CD4-positive, alpha-beta T cell (primary cell): ENCODE measurements around the gene FNDC3A. TPM values are rescaled to one million over a fixed set of nuclear protein-coding genes. Genes with fewer than 3 reads are reported as not detected.
"Not testable (repeated sequence)": the region's sequence is repeated elsewhere in the genome, so short reads cannot be mapped to it uniquely, and the experiment has no call there.

Experiments used
- ATAC-seq: fragments of 200-7000 bp; cut with Tn5 transposase; one replicate; pipeline ENCODE4 v1.10.0; 2022; ENCODE audit warnings: mild to moderate bottlenecking; ENCODE audit not compliant: poor library complexity
- CTCF ChIA-PET: fragments of 350-600 bp; sonication (Branson Sonifier 250); formaldehyde crosslinking; loops from one replicate; lab custom pipeline; 2021; ENCODE audit warnings: antibody characterized with exemption, inconsistent platforms; lab: Charles Lee
- POLR2A ChIA-PET: fragments of 350-600 bp; sonication (Branson Sonifier 250); formaldehyde crosslinking; loops from one replicate; lab custom pipeline; 2021; ENCODE audit warnings: antibody characterized with exemption, inconsistent platforms; lab: Charles Lee
- DNase-seq, 14 experiments: peaks; one replicate each; pipeline ENCODE4 v3.0.0-alpha.2; 2013 to 2020; ENCODE audit warnings: mixed read lengths in 2 of 14
- H3K27ac ChIP-seq, 2 donors: one replicate each; pipeline versions ENCODE4 v1.5.1 to v1.7.0; 2013; ENCODE audit warnings: low read length in 2 of 2, low read depth in 1 of 2, mild to moderate bottlenecking in 1 of 2
- H3K27me3 ChIP-seq, 2 experiments: 1 replicate in 1 of 2; 2 replicates in 1 of 2; pipeline versions ENCODE4 v1.6.1 to v1.7.0; 2013; ENCODE audit warnings: low read length in 2 of 2, control low read depth in 1 of 2, mild to moderate bottlenecking in 1 of 2, moderate library complexity in 1 of 2; ENCODE audit not compliant: insufficient read depth in 2 of 2, control insufficient read depth in 1 of 2
- H3K36me3 ChIP-seq: one replicate; pipeline ENCODE4 v1.6.1; 2013; ENCODE audit warnings: low read length, control low read depth; ENCODE audit not compliant: insufficient read depth
- H3K4me1 ChIP-seq: one replicate; pipeline ENCODE4 v1.6.1; 2013; ENCODE audit warnings: low read length, control low read depth; ENCODE audit not compliant: insufficient read depth
- H3K4me3 ChIP-seq: one replicate; pipeline ENCODE4 v1.5.1; 2013; ENCODE audit warnings: mild to moderate bottlenecking, low read length, moderate library complexity
- H3K9me3 ChIP-seq, 2 experiments: 1 replicate in 1 of 2; 2 replicates in 1 of 2; pipeline versions ENCODE4 v1.6.1 to v1.7.0; 2013; ENCODE audit warnings: low read length in 2 of 2, mild to moderate bottlenecking in 2 of 2, control low read depth in 1 of 2, moderate library complexity in 1 of 2; ENCODE audit not compliant: control insufficient read depth in 1 of 2, insufficient read depth in 1 of 2
- H3K27ac Mint-ChIP-seq: one replicate; pipeline ENCODE4 v1.8.0; 2020; ENCODE audit warnings: mixed read lengths
- H3K27me3 Mint-ChIP-seq: one replicate; pipeline ENCODE4 v1.8.0; 2021; ENCODE audit warnings: mixed read lengths
- H3K36me3 Mint-ChIP-seq: one replicate; pipeline ENCODE4 v1.8.0; 2021; ENCODE audit warnings: low read depth, mixed read lengths
- H3K4me1 Mint-ChIP-seq: one replicate; pipeline ENCODE4 v1.8.0; 2021; ENCODE audit warnings: low read depth, mixed read lengths
- H3K4me3 Mint-ChIP-seq: one replicate; pipeline ENCODE4 v1.8.0; 2020; ENCODE audit warnings: mild to moderate bottlenecking, mixed read lengths
- H3K9me3 Mint-ChIP-seq: one replicate; pipeline ENCODE4 v1.8.0; 2020; ENCODE audit warnings: mixed read lengths
- intact Hi-C, 2 experiments: fragments of 100-400 bp; cut with DNase I in 1 of 2; cut with micrococcal nuclease in 1 of 2; formaldehyde crosslinking; loops; one replicate each; pipeline versions ENCODE4 v1.15.1 to v1.9.0; 2023 to 2025; cut with DNase I, micrococcal nuclease
- total RNA-seq, 174 experiments: library from RNA in 2 of 174; stranded (reverse) in 2 of 174; gene quantifications; one replicate each; pipeline ENCODE4 v1.2.3 and lab custom pipeline; 2021 to 2026
- TF ChIP-seq, protein P1 (sequence below): fragments of 200-600 bp; IDR thresholded peaks from one replicate; pipeline ENCODE4 v1.8.0; 2022; ENCODE audit warnings: antibody characterized with exemption, mild to moderate bottlenecking

The FNDC3A gene
- total RNA-seq, 2 experiments from 2014 or later = 27.7 to 28.6 TPM

DNA sequence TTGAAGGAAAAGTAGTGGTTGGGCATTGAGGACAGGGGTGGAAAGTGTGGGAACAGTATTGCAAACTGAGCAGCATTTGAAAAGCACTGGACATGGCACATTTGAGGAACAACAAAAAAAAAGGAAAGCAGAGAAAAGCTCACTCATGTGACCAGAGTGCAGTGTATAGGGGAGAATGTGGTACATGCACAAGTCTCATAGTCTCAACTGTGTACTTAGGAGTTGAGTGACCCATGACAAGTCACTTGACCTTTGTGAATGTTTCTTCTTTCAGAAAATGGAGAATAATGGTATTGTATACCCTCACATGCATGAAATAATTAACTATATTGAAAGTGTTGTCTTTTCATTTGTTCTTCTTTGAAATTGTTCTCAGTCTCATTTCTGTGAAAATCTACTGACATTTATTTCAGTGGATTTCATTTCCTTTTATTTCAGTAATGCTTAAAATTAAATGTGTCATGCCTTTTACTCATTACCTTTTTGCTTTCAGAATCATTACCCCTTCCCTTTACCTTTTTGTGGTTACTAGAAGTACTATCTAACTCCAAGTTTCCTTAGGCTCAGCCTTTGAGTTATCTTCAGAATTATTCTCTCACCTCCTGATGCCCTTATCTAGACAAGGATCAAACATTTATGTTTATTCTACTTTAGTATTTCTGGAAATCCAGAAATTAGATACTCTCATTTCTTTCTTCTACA is 165.3 kb downstream of the FNDC3A start:
- POLR2A ChIA-PET = no interaction called here
- H3K36me3 ChIP-seq = peaks cover 44% of the 10 kb centered on the region
- intact Hi-C loops = no loop called here
- ATAC-seq = no peak
- H3K4me1 ChIP-seq = no peaks in the 10 kb centered on the region
- no peaks in the 10 kb centered on the region for H3K9me3 ChIP-seq
- H3K4me1 Mint-ChIP-seq = peaks cover 38% of the 10 kb centered on the region
- H3K27me3 ChIP-seq = no peaks in the 10 kb centered on the region
- no peak overlapping the region for H3K27ac ChIP-seq
- H3K9me3 Mint-ChIP-seq = no peaks in the 10 kb centered on the region
- CTCF ChIA-PET = no interaction called here
- no peak overlapping the region for H3K4me3 ChIP-seq
- peak overlapping the region; percentile 40 for H3K27ac Mint-ChIP-seq
- H3K27me3 Mint-ChIP-seq = no peaks in the 10 kb centered on the region
- no peak for DNase-seq
- TF ChIP-seq, protein P1, sequence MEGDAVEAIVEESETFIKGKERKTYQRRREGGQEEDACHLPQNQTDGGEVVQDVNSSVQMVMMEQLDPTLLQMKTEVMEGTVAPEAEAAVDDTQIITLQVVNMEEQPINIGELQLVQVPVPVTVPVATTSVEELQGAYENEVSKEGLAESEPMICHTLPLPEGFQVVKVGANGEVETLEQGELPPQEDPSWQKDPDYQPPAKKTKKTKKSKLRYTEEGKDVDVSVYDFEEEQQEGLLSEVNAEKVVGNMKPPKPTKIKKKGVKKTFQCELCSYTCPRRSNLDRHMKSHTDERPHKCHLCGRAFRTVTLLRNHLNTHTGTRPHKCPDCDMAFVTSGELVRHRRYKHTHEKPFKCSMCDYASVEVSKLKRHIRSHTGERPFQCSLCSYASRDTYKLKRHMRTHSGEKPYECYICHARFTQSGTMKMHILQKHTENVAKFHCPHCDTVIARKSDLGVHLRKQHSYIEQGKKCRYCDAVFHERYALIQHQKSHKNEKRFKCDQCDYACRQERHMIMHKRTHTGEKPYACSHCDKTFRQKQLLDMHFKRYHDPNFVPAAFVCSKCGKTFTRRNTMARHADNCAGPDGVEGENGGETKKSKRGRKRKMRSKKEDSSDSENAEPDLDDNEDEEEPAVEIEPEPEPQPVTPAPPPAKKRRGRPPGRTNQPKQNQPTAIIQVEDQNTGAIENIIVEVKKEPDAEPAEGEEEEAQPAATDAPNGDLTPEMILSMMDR = no peak
- H3K36me3 Mint-ChIP-seq = peaks cover 77% of the 10 kb centered on the region
- H3K4me3 Mint-ChIP-seq = no peak overlapping the region

GRCh38 chr13:49146950-49147355 is 171.2 kb downstream of the FNDC3A start:
- Histone ChIP-seq H3K9me3 (peaks cover 0 to 9% of the 10 kb centered on the region in 2 experiments), H3K27me3 (no peaks in the 10 kb centered on the region), H3K4me1 (peaks cover 9% of the 10 kb centered on the region), H3K27ac (peak overlapping the region; percentile 64 to 82), H3K4me3 (peak overlapping the region; percentile 51), H3K36me3 (peaks cover 20% of the 10 kb centered on the region)
- POLR2A ChIA-PET = interaction anchor here (0.8 to 2.5 kb wide), 4 partner anchors 37 to 438 kb away, joined by 3 to 19 read pairs (median 10); partner anchors contain the start of gene FNDC3A
- peak; percentile 88 for ATAC-seq
- peaks cover 9% of the 10 kb centered on the region for H3K9me3 Mint-ChIP-seq
- TF ChIP-seq, protein P1 = no peak
- peak in 4 of 14 experiments; percentile 26 to 78 (median 70) for DNase-seq
- intact Hi-C loops = loop anchor here in 1 of 2 experiments (2.0 kb wide), 1 partner anchor 172 kb away; the partner anchor contains the start of gene FNDC3A
- peaks cover 61% of the 10 kb centered on the region for H3K4me1 Mint-ChIP-seq
- peak overlapping the region; percentile 87 for H3K4me3 Mint-ChIP-seq
- H3K36me3 Mint-ChIP-seq = peaks cover 79% of the 10 kb centered on the region
- no peaks in the 10 kb centered on the region for H3K27me3 Mint-ChIP-seq
- H3K27ac Mint-ChIP-seq = peak overlapping the region; percentile 90
- CTCF ChIA-PET = interaction anchor here (0.6 kb wide), 1 partner anchor 17 kb away, joined by 3 read pairs; no protein-coding TSS in a partner anchor

- H3K27ac ChIP-seq = no peak overlapping the region
- no peak for DNase-seq
- TF ChIP-seq, protein P1 = no peak
- peaks cover 9% of the 10 kb centered on the region for H3K4me1 ChIP-seq
- no peak for ATAC-seq
- H3K4me3 ChIP-seq = no peak overlapping the region
- Mint-ChIP-seq H3K4me1 (peaks cover 56% of the 10 kb centered on the region), H3K36me3 (peaks cover 77% of the 10 kb centered on the region), H3K4me3 (peak overlapping the region; percentile 9), H3K27ac (peak overlapping the region; percentile 90), H3K9me3 (peaks cover 9% of the 10 kb centered on the region), H3K27me3 (no peaks in the 10 kb centered on the region)
- intact Hi-C loops = no loop called here
- H3K27me3 ChIP-seq = no peaks in the 10 kb centered on the region
- ChIA-PET POLR2A (no interaction called here), CTCF (no interaction called here)
- H3K9me3 ChIP-seq = peaks cover 0 to 9% of the 10 kb centered on the region in 2 experiments
- H3K36me3 ChIP-seq = peaks cover 16% of the 10 kb centered on the region
Measured at GRCh38 chr13:49148405-49148804, 172.7 kb downstream of the FNDC3A start.

DNA sequence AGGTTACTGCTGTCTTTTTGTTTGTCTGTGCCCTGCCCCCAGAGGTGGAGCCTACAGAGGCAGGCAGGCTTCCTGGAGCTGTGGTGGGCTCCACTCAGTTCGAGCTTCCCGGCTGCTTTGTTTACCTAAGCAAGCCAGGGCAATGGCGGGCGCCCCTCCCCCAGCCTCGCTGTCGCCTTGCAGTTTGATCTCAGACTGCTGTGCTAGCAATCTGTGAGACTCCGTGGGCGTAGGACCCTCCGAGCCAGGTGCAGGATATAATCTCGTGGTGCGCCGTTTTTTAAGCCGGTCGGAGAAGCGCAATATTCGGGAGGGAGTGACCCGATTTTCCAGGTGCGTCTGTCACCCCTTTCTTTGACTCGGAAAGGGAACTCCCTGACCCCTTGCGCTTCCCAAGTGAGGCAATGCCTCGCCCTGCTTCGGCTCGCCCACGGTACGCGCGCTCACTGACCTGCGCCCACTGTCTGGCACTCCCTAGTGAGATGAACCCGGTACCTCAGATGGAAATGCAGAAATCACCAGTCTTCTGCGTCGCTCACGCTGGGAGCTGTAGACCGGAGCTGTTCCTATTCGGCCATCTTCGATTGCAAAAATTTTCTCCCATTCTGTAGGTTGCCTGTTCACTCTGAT is 182.4 kb downstream of the FNDC3A start:
- ATAC-seq, CTCF ChIA-PET, H3K4me1 ChIP-seq, H3K4me3 ChIP-seq, H3K27me3 Mint-ChIP-seq, H3K27ac ChIP-seq, H3K27me3 ChIP-seq, H3K9me3 ChIP-seq, H3K36me3 ChIP-seq, H3K27ac Mint-ChIP-seq, POLR2A ChIA-PET, DNase-seq, intact Hi-C loops, H3K9me3 Mint-ChIP-seq, H3K4me3 Mint-ChIP-seq: not testable (repeated sequence)
- H3K36me3 Mint-ChIP-seq = peaks cover 52% of the 10 kb centered on the region
- H3K4me1 Mint-ChIP-seq = peaks cover 24% of the 10 kb centered on the region

DNA sequence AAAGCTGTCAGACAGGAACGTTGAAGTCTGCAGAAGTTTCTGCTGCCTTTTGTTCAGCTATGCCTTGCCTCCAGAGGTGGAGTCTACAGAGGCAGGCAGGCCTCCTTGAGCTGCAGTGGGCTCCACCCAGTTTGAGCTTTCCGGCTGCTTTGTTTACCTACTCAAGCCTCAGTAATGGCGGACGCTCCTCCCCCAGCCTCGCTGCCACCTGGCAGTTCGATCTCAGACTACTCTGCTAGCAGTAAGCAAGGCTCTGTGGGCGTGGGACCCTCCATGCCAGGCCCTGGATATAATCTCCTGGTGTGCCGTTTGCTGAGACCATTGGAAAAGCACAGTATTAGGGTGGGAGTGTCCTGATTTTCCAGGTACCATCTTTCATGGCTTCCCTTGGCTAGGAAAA is 187.4 kb downstream of the FNDC3A start:
- peaks cover 33% of the 10 kb centered on the region for H3K4me1 Mint-ChIP-seq
- H3K9me3 Mint-ChIP-seq, H3K27me3 Mint-ChIP-seq, intact Hi-C loops, H3K27ac ChIP-seq, H3K27ac Mint-ChIP-seq, ATAC-seq, H3K4me3 Mint-ChIP-seq, H3K27me3 ChIP-seq, POLR2A ChIA-PET, CTCF ChIA-PET, H3K4me3 ChIP-seq, DNase-seq: not testable (repeated sequence)
- H3K9me3 ChIP-seq = peaks cover 11 to 15% of the 10 kb centered on the region in 2 experiments
- H3K4me1 ChIP-seq = peaks cover 11% of the 10 kb centered on the region
- peaks cover 93% of the 10 kb centered on the region for H3K36me3 Mint-ChIP-seq
- peaks cover 42% of the 10 kb centered on the region for H3K36me3 ChIP-seq
